ENCODE results near the gene MAD1L1. TPM values are rescaled to one million over a fixed set of nuclear protein-coding genes. Genes with fewer than 3 reads are reported as not detected.

Gene MAD1L1
- total and polyA plus RNA-seq, 2 of the 8 experiments (the other 6 are each of a cell fraction or from before 2014, with no cell fraction given) = 40.4 to 44.6 TPM

GRCh38 chr7:2092279-2092678 is 140.5 kb downstream of the MAD1L1 start (continued):
- TF ChIP-seq ASH2L (IDR thresholded peaks at IDR 0.05; ENCODE audit: low read length) (no peak), CHD1 (IDR thresholded peaks at IDR 0.05; ENCODE audit: low read depth, low read length) (no peak), KDM1A (IDR thresholded peaks at IDR 0.05; ENCODE audit: borderline replicate concordance, low read length) (no peak), SAP30 (IDR thresholded peaks at IDR 0.05; ENCODE audit: insufficient read depth, insufficient replicate concordance, low read length) (no peak), KDM5A (IDR thresholded peaks at IDR 0.05; ENCODE audit: low read length) (no peak), ZNF274 (IDR thresholded peaks at IDR 0.05; ENCODE audit: borderline replicate concordance, extremely low read depth, low read length) (no peak), FOSL1 (IDR thresholded peaks at IDR 0.05; ENCODE audit: insufficient read depth, low read depth, low read length) (no peak)
